DOHH2 (cell line): Measurements from ENCODE around the gene MYOG.

ENCODE experiments used
- H3F3A ChIP-seq: fragments of 200-600 bp; sonication (generic), shearing (Covaris generic); 2 replicates; pipeline ENCODE4 v1.6.0; 2016; ENCODE audit warnings: antibody characterized with exemption, mild to moderate bottlenecking; ENCODE audit not compliant: control insufficient read depth, insufficient read depth
- H3K27ac ChIP-seq: fragments of 200-600 bp; sonication (generic); 2 replicates; pipeline ENCODE4 v1.5.1; 2014; ENCODE audit warnings: low read depth, mild to moderate bottlenecking, low read length, moderate library complexity
- H3K27me3 ChIP-seq: fragments of 200-600 bp; sonication (generic); 2 replicates; pipeline ENCODE4 v1.6.1; 2014; ENCODE audit warnings: mild to moderate bottlenecking, low read length, mixed read lengths; ENCODE audit not compliant: control insufficient read depth
- H3K36me3 ChIP-seq: fragments of 200-600 bp; sonication (generic); 2 replicates; pipeline ENCODE4 v1.6.1; 2014; ENCODE audit warnings: mild to moderate bottlenecking, low read length, moderate library complexity, mixed read lengths; ENCODE audit not compliant: control insufficient read depth
- H3K4me1 ChIP-seq: fragments of 200-600 bp; sonication (generic); 2 replicates; pipeline ENCODE4 v1.6.1; 2014; ENCODE audit warnings: mild to moderate bottlenecking, low read length, mixed read lengths; ENCODE audit not compliant: control insufficient read depth
- H3K4me2 ChIP-seq: fragments of 200-600 bp; sonication (generic); 2 replicates; pipeline ENCODE4 v1.6.0; 2014; ENCODE audit warnings: mild to moderate bottlenecking, low read length, moderate library complexity
- H3K4me3 ChIP-seq: fragments of 200-600 bp; sonication (generic); 2 replicates; pipeline ENCODE4 v1.5.1; 2014; ENCODE audit warnings: mild to moderate bottlenecking, low read length, mixed read lengths
- H3K79me2 ChIP-seq: fragments of 200-600 bp; sonication (generic); 2 replicates; pipeline ENCODE4 v1.6.1; 2014; ENCODE audit warnings: mild to moderate bottlenecking, low read length, mixed read lengths; ENCODE audit not compliant: control insufficient read depth
- H3K9me2 ChIP-seq: fragments of 200-600 bp; sonication (generic); replicated peaks from 2 replicates; pipeline ENCODE4 v1.6.1; 2014; ENCODE audit warnings: mild to moderate bottlenecking, low read length, mixed read lengths; ENCODE audit not compliant: control insufficient read depth
- H3K9me3 ChIP-seq: fragments of 200-600 bp; sonication (generic); 2 replicates; pipeline ENCODE4 v1.6.1; 2014; ENCODE audit warnings: antibody characterized with exemption, low read length, mixed read lengths; ENCODE audit not compliant: control insufficient read depth, insufficient read depth
- H4K20me1 ChIP-seq: fragments of 200-600 bp; sonication (generic); 2 replicates; pipeline ENCODE4 v1.6.0; 2014; ENCODE audit warnings: low read depth, mild to moderate bottlenecking, antibody characterized with exemption, low read length, moderate library complexity; ENCODE audit not compliant: control insufficient read depth, insufficient read depth
- CTCF ChIP-seq: fragments of 200-600 bp; sonication (generic); IDR thresholded peaks from one replicate; pipeline ENCODE4 v1.5.1; 2014; ENCODE audit warnings: antibody characterized with exemption, mild to moderate bottlenecking, low read depth, low read length; ENCODE audit not compliant: poor library complexity, severe bottlenecking
- EZH2phosphoT487 ChIP-seq: fragments of 200-600 bp; sonication (generic); IDR thresholded peaks from 2 replicates; pipeline ENCODE4 v1.6.1; 2017; ENCODE audit warnings: borderline replicate concordance, mild to moderate bottlenecking, antibody characterized with exemption, low read length, moderate library complexity, mixed read lengths

The MYOG gene

GRCh38 chr1:203049576-203050180 lies 36.1 kb downstream of the MYOG start:
- no peak for TF ChIP-seq EZH2phosphoT487
- no peak for TF ChIP-seq CTCF
- H3K9me2 ChIP-seq, result no peaks in the 10 kb centered on the region
- no peaks in the 10 kb centered on the region for H3K79me2 ChIP-seq
- H3K4me3 ChIP-seq, result no peak overlapping the region
- H3F3A ChIP-seq, result no peaks in the 10 kb centered on the region
- H3K36me3 ChIP-seq, result no peaks in the 10 kb centered on the region
- H3K4me1 ChIP-seq, result no peaks in the 10 kb centered on the region
- H3K9me3 ChIP-seq, result no peaks in the 10 kb centered on the region
- H3K27me3 ChIP-seq, result no peaks in the 10 kb centered on the region; the same call in 1 of the 2 replicates
- H3K4me2 ChIP-seq, result no peak overlapping the region
- no peak overlapping the region for H3K27ac ChIP-seq
- H4K20me1 ChIP-seq, result no peaks in the 10 kb centered on the region

GRCh38 chr1:203049077-203049476 lies 36.7 kb downstream of the MYOG start:
- Histone ChIP-seq H3F3A (no peaks in the 10 kb centered on the region), H3K4me1 (no peaks in the 10 kb centered on the region), H3K27ac (no peak overlapping the region), H3K36me3 (no peaks in the 10 kb centered on the region), H3K27me3 (no peaks in the 10 kb centered on the region; the same call in 1 of the 2 replicates), H3K4me2 (no peak overlapping the region), H3K4me3 (no peak overlapping the region), H3K79me2 (no peaks in the 10 kb centered on the region), H3K9me2 (no peaks in the 10 kb centered on the region), H4K20me1 (no peaks in the 10 kb centered on the region), H3K9me3 (no peaks in the 10 kb centered on the region)
- TF ChIP-seq CTCF (no peak), EZH2phosphoT487 (no peak)

- H3K27ac ChIP-seq, result no peak overlapping the region
- H3K79me2 ChIP-seq, result no peaks in the 10 kb centered on the region
- H3K4me2 ChIP-seq, result no peak overlapping the region
- H3K9me3 ChIP-seq, result no peaks in the 10 kb centered on the region
- H3K4me3 ChIP-seq, result no peak overlapping the region
- no peaks in the 10 kb centered on the region for H3K4me1 ChIP-seq
- TF ChIP-seq CTCF (no peak), EZH2phosphoT487 (no peak)
- no peaks in the 10 kb centered on the region; the same call in 1 of the 2 replicates for H3K27me3 ChIP-seq
- no peaks in the 10 kb centered on the region for H3K36me3 ChIP-seq
- no peaks in the 10 kb centered on the region for H3F3A ChIP-seq
- no peaks in the 10 kb centered on the region for H3K9me2 ChIP-seq
- no peaks in the 10 kb centered on the region for H4K20me1 ChIP-seq
These were observed 37.2 kb downstream of the MYOG start for GRCh38 chr1:203048555-203049051.
